ENCODE measurements around the gene RS1.

DNA sequence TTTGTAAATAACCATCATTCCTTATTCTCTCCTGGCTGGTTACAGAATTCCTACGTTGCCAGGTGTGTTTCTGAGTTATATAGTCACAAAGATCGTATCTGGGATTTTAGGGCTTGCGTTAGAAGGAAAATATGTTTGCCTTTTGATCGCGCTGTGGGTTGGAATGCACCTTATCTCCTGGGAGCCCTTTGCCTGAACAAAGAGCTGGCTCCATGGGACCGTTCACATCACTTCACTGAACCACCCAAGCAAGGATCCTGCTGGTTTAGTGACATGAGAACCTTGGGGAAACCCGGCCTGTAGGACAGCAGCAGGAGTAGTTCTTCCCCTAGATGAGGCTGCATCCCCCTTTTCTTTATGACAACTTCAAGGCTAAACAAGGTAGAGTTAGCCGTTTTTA lies 51.6 kb downstream of the RS1 start:
- TF ChIP-seq, protein P1, sequence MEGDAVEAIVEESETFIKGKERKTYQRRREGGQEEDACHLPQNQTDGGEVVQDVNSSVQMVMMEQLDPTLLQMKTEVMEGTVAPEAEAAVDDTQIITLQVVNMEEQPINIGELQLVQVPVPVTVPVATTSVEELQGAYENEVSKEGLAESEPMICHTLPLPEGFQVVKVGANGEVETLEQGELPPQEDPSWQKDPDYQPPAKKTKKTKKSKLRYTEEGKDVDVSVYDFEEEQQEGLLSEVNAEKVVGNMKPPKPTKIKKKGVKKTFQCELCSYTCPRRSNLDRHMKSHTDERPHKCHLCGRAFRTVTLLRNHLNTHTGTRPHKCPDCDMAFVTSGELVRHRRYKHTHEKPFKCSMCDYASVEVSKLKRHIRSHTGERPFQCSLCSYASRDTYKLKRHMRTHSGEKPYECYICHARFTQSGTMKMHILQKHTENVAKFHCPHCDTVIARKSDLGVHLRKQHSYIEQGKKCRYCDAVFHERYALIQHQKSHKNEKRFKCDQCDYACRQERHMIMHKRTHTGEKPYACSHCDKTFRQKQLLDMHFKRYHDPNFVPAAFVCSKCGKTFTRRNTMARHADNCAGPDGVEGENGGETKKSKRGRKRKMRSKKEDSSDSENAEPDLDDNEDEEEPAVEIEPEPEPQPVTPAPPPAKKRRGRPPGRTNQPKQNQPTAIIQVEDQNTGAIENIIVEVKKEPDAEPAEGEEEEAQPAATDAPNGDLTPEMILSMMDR (IDR thresholded peaks at IDR 0.05), result no peak
- TF ChIP-seq POLR2A (IDR thresholded peaks at IDR 0.05) (no peak), POLR2AphosphoS5 (IDR thresholded peaks at IDR 0.05) (no peak)
